VCaP (cell line): ENCODE results near the gene ITPR3.

Source experiments
- H3K27ac ChIP-seq: fragments of 450-650 bp; 2 replicates; pipeline ENCODE4 v1.5.1; 2017
- TF ChIP-seq, protein P1 (sequence below): fragments of 450-650 bp; conservative IDR thresholded peaks from 2 replicates; pipeline ENCODE4 v1.5.1; 2017; ENCODE audit warnings: mild to moderate bottlenecking, moderate library complexity

ITPR3 gene

DNA sequence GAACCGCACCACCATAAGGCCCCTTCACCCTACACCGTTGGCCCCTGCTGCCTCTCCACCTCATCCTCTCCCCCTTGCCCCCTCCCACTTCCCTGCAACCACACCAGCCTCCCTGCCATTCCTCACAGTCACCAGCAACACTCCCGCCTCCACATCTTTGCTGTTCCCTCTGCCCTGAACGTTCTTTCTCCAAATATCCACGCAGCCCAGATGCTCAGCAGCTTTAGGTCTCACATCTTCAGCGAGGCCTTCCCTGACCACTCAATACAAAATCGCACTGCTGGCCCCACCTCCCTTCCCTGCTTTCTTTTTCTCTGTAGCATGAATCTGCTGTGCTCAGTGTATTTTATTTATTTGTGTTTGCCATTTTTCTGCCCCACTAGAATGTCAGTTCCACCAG is 20.5 kb downstream of the ITPR3 start:
- H3K27ac ChIP-seq, result no peak overlapping the region
- TF ChIP-seq, protein P1, sequence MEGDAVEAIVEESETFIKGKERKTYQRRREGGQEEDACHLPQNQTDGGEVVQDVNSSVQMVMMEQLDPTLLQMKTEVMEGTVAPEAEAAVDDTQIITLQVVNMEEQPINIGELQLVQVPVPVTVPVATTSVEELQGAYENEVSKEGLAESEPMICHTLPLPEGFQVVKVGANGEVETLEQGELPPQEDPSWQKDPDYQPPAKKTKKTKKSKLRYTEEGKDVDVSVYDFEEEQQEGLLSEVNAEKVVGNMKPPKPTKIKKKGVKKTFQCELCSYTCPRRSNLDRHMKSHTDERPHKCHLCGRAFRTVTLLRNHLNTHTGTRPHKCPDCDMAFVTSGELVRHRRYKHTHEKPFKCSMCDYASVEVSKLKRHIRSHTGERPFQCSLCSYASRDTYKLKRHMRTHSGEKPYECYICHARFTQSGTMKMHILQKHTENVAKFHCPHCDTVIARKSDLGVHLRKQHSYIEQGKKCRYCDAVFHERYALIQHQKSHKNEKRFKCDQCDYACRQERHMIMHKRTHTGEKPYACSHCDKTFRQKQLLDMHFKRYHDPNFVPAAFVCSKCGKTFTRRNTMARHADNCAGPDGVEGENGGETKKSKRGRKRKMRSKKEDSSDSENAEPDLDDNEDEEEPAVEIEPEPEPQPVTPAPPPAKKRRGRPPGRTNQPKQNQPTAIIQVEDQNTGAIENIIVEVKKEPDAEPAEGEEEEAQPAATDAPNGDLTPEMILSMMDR, result no peak

DNA sequence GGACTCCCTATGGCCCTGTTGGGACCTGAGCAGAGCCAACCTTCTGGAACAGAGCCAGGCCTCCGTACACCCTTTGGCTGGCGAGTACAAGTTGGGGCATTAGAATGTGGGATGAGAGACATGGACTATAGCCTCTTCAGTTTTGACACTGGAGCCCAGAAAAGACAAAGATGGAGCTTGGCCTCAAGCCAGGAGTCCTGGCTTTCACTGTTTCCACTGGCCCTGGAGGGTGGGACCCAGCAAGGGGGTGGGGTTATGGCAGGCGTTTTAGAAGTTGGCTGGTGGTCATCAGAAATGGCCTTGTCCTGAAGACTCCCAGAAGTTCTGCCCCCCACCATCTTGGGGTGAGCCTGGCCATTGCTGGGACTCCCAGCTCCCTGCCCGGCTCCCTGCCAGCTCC is 21.8 kb downstream of the ITPR3 start:
- H3K27ac ChIP-seq, result no peak overlapping the region
- TF ChIP-seq, protein P1, result no peak

DNA sequence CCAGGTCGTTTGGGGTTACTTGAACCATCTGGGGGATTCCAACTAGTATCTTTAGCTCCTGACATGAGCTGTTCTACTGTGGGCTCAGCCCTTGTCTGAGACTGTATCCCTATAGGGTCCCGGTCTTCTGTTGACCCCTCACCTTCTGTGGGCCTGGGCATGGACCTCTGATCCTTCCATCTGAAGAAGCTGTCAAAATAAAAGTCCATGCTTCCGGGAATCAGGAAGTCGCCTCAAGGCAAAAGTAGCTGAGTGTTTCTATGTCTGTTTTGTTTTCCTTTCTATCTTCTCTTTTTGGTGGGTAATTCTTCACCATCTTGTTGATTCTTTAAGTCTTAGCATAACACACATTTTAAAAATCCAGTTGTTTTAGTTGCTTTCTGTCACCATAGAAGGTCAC is 30.3 kb downstream of the ITPR3 start:
- TF ChIP-seq, protein P1, result no peak
- H3K27ac ChIP-seq, result no peak overlapping the region

DNA sequence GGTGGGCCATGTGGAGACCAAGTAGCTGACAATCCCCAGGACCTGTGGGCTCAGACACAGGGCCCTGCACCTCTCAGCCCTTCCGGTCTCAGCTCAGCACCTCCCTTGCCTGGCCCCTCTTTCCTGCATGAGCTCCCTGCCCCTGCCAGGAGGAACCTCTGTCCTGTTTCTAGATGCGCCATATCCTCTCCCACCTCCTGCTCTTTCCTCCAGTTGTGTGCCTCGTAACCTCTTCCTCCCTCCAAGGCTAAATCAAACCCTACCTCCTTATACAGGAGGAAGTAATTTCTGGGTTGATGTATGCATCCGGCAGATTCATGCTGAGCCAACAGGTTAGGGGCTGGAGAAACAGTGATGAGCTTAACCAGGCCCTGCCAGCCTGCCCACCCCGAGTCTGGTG is 30.9 kb downstream of the ITPR3 start:
- H3K27ac ChIP-seq, result no peak overlapping the region
- TF ChIP-seq, protein P1, result no peak

DNA sequence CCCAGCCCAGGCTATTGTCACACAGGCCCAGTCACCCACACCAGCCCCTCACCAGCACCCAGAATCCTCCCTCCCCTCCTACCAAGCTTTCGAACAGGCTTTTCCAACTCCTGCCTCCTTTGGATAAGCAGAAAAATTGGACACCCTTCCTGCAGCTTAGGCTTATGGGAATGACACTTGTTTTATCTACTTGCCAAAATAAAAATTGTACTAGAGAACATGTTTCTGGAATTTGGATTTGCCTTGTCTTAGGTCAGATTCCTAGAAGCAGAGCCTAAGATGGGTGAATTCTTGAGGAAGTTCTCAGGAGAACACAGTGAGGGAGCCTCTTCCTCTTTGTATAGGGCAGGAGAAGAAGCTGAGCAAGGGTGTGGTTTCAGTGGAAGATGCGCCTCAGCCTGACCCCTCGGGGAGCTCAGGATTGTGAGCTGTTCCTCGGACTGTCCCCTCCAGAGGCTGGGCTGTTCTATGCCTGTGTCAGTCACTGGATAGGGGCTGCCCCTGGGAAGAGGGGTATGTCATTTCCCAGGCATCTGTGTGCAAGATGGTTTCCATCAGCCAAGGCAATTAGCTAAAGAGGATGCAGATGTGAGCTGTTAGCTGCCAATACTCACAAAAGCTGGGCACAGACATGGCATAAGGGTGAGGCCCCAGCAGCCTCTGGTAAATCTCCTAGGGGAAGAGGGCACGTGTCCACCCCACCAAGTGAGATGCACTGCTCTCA is 33.9 kb downstream of the ITPR3 start:
- TF ChIP-seq, protein P1, result no peak
- no peak overlapping the region for H3K27ac ChIP-seq

DNA sequence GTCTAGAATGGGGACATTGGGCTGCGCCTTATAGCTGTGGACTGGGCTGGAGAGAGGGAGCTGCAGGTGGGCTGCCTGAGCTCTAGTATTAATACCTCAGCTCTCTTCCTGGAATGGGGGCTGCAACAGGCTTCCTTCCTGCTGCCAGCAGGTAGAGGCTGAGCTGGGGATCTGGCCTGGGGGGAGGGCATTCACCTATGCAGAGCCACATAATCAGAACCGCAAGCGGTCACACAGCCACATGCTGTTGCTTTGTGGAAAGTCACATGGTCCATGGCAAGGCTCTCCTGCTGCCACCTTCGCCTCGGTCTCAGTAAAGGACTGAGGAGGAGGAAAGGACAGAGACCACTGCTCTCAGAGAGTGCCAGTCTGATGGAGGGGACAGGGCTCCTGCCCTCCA is 35.7 kb downstream of the ITPR3 start:
- TF ChIP-seq, protein P1, result no peak
- H3K27ac ChIP-seq, result no peak overlapping the region

DNA sequence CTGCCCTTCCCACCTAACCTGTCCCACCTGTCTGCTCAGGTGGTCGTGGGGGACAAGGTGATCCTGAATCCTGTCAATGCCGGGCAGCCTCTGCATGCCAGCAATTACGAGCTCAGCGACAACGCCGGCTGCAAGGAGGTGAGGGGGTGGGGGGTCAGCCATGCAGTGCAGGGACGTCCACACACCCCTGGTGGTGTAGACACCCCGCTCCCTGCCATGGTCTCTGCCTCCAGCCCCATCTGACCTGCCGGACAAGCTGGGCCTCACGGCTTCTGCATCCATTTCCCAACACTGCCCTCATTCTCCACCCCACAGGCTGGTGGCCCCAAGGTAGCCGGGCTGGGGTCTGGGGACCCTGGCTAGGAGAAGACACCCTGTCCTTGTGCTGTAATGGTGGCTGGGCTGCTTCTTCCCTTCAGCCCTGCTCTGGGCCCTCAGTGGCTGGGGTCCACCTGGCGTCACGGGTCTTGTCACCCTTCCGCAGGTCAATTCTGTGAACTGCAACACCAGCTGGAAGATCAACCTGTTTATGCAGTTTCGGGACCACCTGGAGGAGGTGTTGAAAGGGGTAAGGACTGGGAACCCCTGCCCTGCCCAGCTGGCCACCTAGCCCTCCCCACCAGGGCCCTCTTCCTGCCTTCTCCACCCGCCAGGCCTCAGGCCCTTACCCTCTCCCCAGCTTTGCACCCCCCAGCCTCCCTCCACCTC is 38.0 kb downstream of the ITPR3 start:
- TF ChIP-seq, protein P1, result no peak
- no peak overlapping the region for H3K27ac ChIP-seq
